Measurements from ENCODE around the gene CD6. TPM values are rescaled to one million over a fixed set of nuclear protein-coding genes. Genes with fewer than 3 reads are reported as not detected.

The CD6 gene
- polyA plus RNA-seq, 1 donor = 1.3 TPM

DNA sequence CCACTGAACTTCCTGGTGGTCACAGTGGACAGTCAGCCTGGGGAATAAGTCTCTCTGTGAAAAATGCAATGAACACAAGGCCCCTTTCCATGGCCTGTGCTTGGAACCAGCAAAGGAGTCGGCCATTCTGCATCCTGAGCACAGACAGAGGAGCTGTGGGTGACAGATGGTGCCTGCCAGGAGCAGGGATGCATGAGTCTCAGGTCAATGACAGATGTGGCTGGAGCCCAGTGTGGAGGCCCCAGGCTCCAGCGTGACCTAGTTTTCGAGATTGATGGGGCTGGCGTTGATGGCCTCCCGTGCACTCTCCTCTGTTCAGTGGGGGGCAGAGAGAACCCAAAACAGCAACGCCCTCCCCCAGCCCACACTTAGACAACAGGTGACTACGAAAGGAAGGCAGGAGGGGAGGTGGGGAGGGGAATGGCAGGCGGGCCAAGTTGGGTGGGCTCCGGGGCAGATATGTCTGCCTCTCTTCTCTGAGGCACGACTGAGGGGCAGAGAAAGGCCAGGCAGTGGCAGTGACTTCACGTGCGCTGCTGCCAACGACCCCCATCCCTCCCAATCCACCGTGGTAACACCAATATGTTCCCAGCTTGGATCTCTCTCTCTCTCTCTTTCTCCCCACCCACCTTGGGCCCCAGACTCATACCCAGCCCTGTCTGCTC lies 96.4 kb downstream of the CD6 start:
- no CpG with 5 or more reads among the region's 14 CpGs for WGBS (ENCODE audit: insufficient coverage, low lambda C conversion rate)
- no peak overlapping the region for H3K27ac ChIP-seq (ENCODE audit: low read length)
- H3K27me3 ChIP-seq (ENCODE audit: control insufficient read depth, insufficient read depth, low read length) = no peaks in the 10 kb centered on the region
- DNase-seq = no peak
- H3K4me1 ChIP-seq (ENCODE audit: control insufficient read depth, insufficient read depth, low read length) = peaks cover 16% of the 10 kb centered on the region
- H3K9me3 ChIP-seq (ENCODE audit: control insufficient read depth, low read depth, low read length) = no peaks in the 10 kb centered on the region
- H3K36me3 ChIP-seq (ENCODE audit: control insufficient read depth, insufficient read depth, low read length) = no peaks in the 10 kb centered on the region
- no peak overlapping the region for H3K4me3 ChIP-seq (ENCODE audit: low read length)

DNA sequence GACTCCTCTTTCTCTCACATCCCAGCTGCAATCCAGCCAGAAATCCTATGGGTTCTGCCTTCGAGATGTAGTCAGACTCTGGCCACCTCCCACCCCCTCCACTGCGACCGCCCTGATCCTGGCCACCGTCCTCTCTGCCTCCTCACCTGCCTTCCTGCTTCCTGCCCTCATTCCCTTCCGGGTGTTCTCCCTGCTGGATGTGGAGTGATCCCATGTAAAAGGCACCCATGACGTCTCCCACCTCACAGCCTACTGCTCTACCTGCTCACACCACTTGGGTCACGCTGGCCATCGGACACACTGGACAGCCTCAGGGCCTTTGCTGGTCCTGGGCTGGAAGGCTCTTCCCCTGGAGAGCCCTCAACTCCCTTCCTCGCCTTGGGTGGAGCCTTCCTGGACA lies 97.1 kb downstream of the CD6 start:
- Histone ChIP-seq H3K4me1 (ENCODE audit: control insufficient read depth, insufficient read depth, low read length) (peaks cover 16% of the 10 kb centered on the region), H3K4me3 (ENCODE audit: low read length) (no peak overlapping the region), H3K9me3 (ENCODE audit: control insufficient read depth, low read depth, low read length) (no peaks in the 10 kb centered on the region), H3K27me3 (ENCODE audit: control insufficient read depth, insufficient read depth, low read length) (no peaks in the 10 kb centered on the region), H3K27ac (ENCODE audit: low read length) (no peak overlapping the region), H3K36me3 (ENCODE audit: control insufficient read depth, insufficient read depth, low read length) (no peaks in the 10 kb centered on the region)
- WGBS (ENCODE audit: insufficient coverage, low lambda C conversion rate) = no CpG with 5 or more reads among the region's 9 CpGs
- DNase-seq = no peak

DNA sequence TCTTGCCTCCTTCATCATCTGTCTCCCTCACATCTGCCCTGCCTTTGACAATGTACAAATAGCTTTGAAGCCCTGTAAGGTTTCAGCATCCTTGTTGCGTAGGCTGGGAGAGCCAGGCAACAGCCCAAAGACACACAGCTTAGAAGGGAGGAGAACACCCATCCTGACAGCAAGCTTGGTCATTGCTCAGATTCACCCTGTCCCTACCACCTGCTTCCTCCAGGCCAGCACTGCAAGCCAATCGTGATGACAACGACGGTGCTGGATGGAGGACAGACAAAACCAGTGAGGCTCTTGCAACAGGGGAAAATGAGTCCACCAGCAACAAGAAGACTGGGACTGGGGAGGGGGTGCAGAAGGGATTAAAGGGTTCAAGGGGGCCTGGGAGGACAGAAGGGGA lies 97.9 kb downstream of the CD6 start:
- Histone ChIP-seq H3K27me3 (ENCODE audit: control insufficient read depth, insufficient read depth, low read length) (no peaks in the 10 kb centered on the region), H3K4me3 (ENCODE audit: low read length) (no peak overlapping the region), H3K4me1 (ENCODE audit: control insufficient read depth, insufficient read depth, low read length) (peaks cover 16% of the 10 kb centered on the region), H3K9me3 (ENCODE audit: control insufficient read depth, low read depth, low read length) (no peaks in the 10 kb centered on the region), H3K36me3 (ENCODE audit: control insufficient read depth, insufficient read depth, low read length) (no peaks in the 10 kb centered on the region), H3K27ac (ENCODE audit: low read length) (no peak overlapping the region)
- no CpG with 5 or more reads among the region's 4 CpGs for WGBS (ENCODE audit: insufficient coverage, low lambda C conversion rate)
- DNase-seq = no peak

Other genes starting within 250 kb of the CD6 start
- gene MS4A18, start 247.0 kb upstream of the CD6 start, polyA plus RNA-seq = 0.30 TPM
- 0.04 TPM for gene MS4A15, start 214.8 kb upstream of the CD6 start, polyA plus RNA-seq
- gene MS4A10, start 186.3 kb upstream of the CD6 start, polyA plus RNA-seq = 0.48 TPM
- 21.6 TPM for gene CCDC86, start 129.6 kb upstream of the CD6 start, polyA plus RNA-seq
- gene PTGDR2, start 115.7 kb upstream of the CD6 start, polyA plus RNA-seq = 5.0 TPM
- 0.07 TPM for gene ZP1, start 104.1 kb upstream of the CD6 start, polyA plus RNA-seq
- gene PRPF19, start 65.1 kb upstream of the CD6 start, polyA plus RNA-seq = 92.6 TPM
- gene TMEM109, start 57.5 kb upstream of the CD6 start, polyA plus RNA-seq = 42.2 TPM
- 19.6 TPM for gene TMEM132A, start 47.2 kb upstream of the CD6 start, polyA plus RNA-seq
- 19.8 TPM for gene SLC15A3, start 19.5 kb upstream of the CD6 start, polyA plus RNA-seq
- gene CD5, start 130.8 kb downstream of the CD6 start, polyA plus RNA-seq = 0.82 TPM
- 32.0 TPM for gene VPS37C, start 189.7 kb downstream of the CD6 start, polyA plus RNA-seq
- 0.63 TPM for gene PGA3, start 231.8 kb downstream of the CD6 start, polyA plus RNA-seq